Ectodermal cell (in vitro differentiated cells): ENCODE results near the gene AADACL4.

ENCODE experiments used
- H3K27ac ChIP-seq: 2 replicates; pipeline ENCODE4 v1.7.0; 2013; ENCODE audit warnings: mild to moderate bottlenecking, low read depth, low read length; ENCODE audit not compliant: insufficient read depth, poor library complexity, severe bottlenecking
- H3K27me3 ChIP-seq: 2 replicates; pipeline ENCODE4 v1.7.0; 2013; ENCODE audit warnings: mild to moderate bottlenecking, low read length; ENCODE audit not compliant: insufficient read depth, control insufficient read depth, poor library complexity, severe bottlenecking
- H3K36me3 ChIP-seq: one replicate; pipeline ENCODE4 v1.7.0; 2013; ENCODE audit warnings: low read length; ENCODE audit not compliant: control insufficient read depth, insufficient read depth
- H3K4me1 ChIP-seq: one replicate; pipeline ENCODE4 v1.7.0; 2013; ENCODE audit warnings: low read length; ENCODE audit not compliant: control insufficient read depth, insufficient read depth
- H3K4me3 ChIP-seq: 2 replicates; pipeline ENCODE4 v1.7.0; 2013; ENCODE audit warnings: low read depth, low read length, control low read depth; ENCODE audit not compliant: insufficient read depth
- H3K9me3 ChIP-seq: 2 replicates; pipeline ENCODE4 v1.7.0; 2013; ENCODE audit warnings: mild to moderate bottlenecking, low read length, moderate library complexity; ENCODE audit not compliant: control insufficient read depth
- WGBS, 2 experiments: methylation state at CpG; one replicate each; pipeline ENCODE4 v1.1.7; 2013; ENCODE audit warnings: missing lambda C conversion rate in 2 of 2; 5-methylcytosine and 5-hydroxymethylcytosine counted together

Gene AADACL4

DNA sequence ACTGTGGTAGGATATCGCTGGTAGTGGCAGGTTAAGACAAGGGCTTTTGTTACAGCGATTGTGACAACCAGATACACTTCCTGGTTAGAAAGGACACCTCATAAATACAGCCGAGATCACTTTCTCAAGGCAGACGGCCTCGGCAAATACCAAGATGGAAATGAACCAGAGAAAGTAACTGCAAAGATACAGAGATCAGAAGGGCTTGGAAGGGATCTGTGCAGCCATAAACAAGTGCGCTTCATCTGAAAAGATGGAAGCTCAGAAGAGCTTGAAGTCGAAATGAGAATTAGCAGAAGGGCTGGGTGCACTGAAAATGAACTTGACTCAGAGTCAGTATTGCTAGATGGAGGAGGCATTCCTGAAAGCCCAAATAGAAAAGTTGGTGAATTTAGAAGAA is 32.9 kb upstream of the AADACL4 start:
- WGBS, 2 experiments, result 94 to 96% methylated on average over 7 of the region's 7 CpGs
- Histone ChIP-seq H3K9me3 (no peaks in the 10 kb centered on the region), H3K27ac (no peak overlapping the region), H3K4me1 (peaks cover 9% of the 10 kb centered on the region), H3K27me3 (peaks cover 21% of the 10 kb centered on the region), H3K4me3 (no peak overlapping the region), H3K36me3 (no peaks in the 10 kb centered on the region)

DNA sequence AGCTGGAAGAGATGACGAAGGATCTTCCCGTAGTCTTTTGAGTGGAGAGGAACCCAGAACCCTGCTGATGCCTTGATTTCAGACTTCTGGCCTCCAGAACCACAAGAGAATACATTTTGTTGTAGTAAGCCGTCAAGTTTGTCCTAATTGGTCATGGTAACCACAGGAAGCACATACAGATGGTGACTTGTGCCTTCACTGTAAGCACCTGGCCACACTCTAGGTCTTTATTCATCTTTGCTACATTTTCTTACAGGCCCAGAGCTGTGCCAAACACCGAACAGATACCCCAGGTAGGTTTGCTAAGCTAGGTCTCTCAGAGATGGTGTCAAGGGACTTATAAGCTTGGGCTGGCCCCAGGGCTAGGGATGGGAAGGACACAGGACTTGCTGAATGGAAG is 30.7 kb upstream of the AADACL4 start:
- Histone ChIP-seq H3K4me1 (peaks cover 21% of the 10 kb centered on the region), H3K27ac (no peak overlapping the region), H3K9me3 (no peaks in the 10 kb centered on the region), H3K27me3 (peaks cover 43% of the 10 kb centered on the region), H3K4me3 (no peak overlapping the region), H3K36me3 (no peaks in the 10 kb centered on the region)
- WGBS, 2 experiments, result 96 to 97% methylated on average over 4 of the region's 4 CpGs

- Histone ChIP-seq H3K9me3 (no peaks in the 10 kb centered on the region), H3K27ac (no peak overlapping the region), H3K36me3 (no peaks in the 10 kb centered on the region), H3K27me3 (peaks cover 56% of the 10 kb centered on the region), H3K4me1 (peaks cover 30% of the 10 kb centered on the region), H3K4me3 (no peak overlapping the region)
- 90 to 92% methylated on average over 7 of the region's 7 CpGs for WGBS, 2 experiments
These were observed 29.3 kb upstream of the AADACL4 start for GRCh38 chr1:12614402-12615158.

- peaks cover 35% of the 10 kb centered on the region for H3K4me1 ChIP-seq
- 17 to 19% methylated on average over 11 to 12 of the region's 12 CpGs for WGBS, 2 experiments
- H3K27me3 ChIP-seq, result peaks cover 57% of the 10 kb centered on the region
- H3K9me3 ChIP-seq, result no peaks in the 10 kb centered on the region
- no peaks in the 10 kb centered on the region for H3K36me3 ChIP-seq
- H3K4me3 ChIP-seq, result no peak overlapping the region
- H3K27ac ChIP-seq, result no peak overlapping the region
These were observed 28.6 kb upstream of the AADACL4 start for GRCh38 chr1:12615159-12615864.

GRCh38 chr1:12615865-12616708 is 27.8 kb upstream of the AADACL4 start:
- H3K27me3 ChIP-seq, result peaks cover 57% of the 10 kb centered on the region
- peak overlapping the region; percentile 72 for H3K4me3 ChIP-seq
- no peak overlapping the region for H3K27ac ChIP-seq
- no peaks in the 10 kb centered on the region for H3K9me3 ChIP-seq
- 1% methylated on average over 17 of the region's 17 CpGs for WGBS, 2 experiments
- peaks cover 39% of the 10 kb centered on the region for H3K4me1 ChIP-seq
- no peaks in the 10 kb centered on the region for H3K36me3 ChIP-seq

GRCh38 chr1:12616709-12617373 is 27.0 kb upstream of the AADACL4 start:
- peaks cover 39% of the 10 kb centered on the region for H3K4me1 ChIP-seq
- 0 to 1% methylated on average over 53 of the region's 53 CpGs for WGBS, 2 experiments
- H3K27me3 ChIP-seq, result peaks cover 57% of the 10 kb centered on the region
- no peaks in the 10 kb centered on the region for H3K36me3 ChIP-seq
- H3K27ac ChIP-seq, result no peak overlapping the region
- H3K4me3 ChIP-seq, result peak overlapping the region; percentile 72
- no peaks in the 10 kb centered on the region for H3K9me3 ChIP-seq

DNA sequence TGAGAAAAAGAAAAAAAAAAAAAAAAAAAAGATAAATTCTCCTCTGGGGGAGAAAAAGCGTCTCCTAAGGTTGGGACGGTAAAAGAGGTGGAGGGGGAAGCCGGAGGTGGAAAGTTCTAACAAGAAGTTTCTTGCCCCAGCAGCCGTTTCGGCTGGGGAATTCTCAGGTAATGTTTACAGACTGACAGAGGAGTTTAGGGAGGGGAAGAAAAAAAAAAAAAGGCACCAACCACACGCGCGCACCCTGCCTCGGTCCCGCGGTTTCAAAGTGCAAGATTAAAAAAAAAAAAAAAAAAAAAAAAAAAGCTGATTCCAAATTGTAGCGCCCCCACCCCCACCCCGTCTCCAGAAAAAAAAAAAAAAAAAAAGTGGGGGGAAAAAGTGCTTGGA is 26.4 kb upstream of the AADACL4 start:
- H3K27ac ChIP-seq, result no peak overlapping the region
- H3K9me3 ChIP-seq, result no peaks in the 10 kb centered on the region
- H3K4me1 ChIP-seq, result peaks cover 39% of the 10 kb centered on the region
- H3K4me3 ChIP-seq, result peak overlapping the region; percentile 72
- peaks cover 57% of the 10 kb centered on the region for H3K27me3 ChIP-seq
- 0% methylated on average over 5 to 9 of the region's 13 CpGs for WGBS, 2 experiments
- H3K36me3 ChIP-seq, result no peaks in the 10 kb centered on the region

DNA sequence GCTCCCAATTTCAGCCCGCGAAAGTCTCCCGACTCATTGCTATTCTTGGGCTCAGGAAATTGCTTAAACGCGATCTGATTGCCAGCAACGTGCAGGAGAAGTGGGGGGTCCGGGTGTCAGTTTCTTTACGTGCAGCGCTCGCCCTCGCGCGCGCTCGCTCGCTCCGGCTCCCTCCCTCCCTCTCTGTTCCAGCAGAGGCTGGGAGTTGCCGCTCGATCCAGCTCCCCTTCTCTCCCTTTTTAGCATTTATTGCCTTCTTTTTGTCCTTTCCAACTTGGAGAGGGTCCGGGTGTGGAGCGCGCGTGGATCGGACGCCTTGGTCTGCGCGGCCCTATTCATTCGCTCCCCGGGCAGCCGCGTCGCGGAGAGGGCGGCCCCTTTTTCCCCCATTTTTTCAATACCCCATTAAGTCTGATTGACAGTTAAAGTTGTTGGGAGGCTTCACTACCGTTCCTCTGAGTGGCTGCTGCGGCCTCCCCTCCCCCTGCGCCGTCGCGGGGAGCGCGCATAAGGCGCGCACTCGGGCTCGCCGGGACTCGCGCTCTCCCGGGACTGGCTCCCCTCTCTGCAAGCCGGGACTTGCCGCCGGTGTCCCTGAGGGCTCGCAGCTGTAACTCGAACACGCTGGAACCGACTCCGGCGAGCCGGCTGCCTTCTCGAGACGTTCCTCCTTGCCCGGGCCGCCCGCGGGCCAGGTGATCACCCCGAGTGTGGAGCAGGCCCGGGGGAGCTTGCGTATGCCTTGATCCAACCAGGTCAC is 25.8 kb upstream of the AADACL4 start, which contains the start of gene DHRS3:
TSS of gene DHRS3 (minus strand) at position 310 of the 760 bp plus-strand sequence. CDS start 862 bp downstream, outside the sequence.
- Histone ChIP-seq H3K4me3 (peak within 1 kb of the TSS; percentile 72), H3K36me3 (no peaks in the 10 kb centered on the region), H3K27ac (no peak within 1 kb of the TSS), H3K9me3 (no peaks in the 10 kb centered on the region), H3K27me3 (peaks cover 57% of the 10 kb centered on the region), H3K4me1 (peaks cover 39% of the 10 kb centered on the region)
- WGBS, 2 experiments, result 0% methylated on average over 69 of the region's 69 CpGs

DNA sequence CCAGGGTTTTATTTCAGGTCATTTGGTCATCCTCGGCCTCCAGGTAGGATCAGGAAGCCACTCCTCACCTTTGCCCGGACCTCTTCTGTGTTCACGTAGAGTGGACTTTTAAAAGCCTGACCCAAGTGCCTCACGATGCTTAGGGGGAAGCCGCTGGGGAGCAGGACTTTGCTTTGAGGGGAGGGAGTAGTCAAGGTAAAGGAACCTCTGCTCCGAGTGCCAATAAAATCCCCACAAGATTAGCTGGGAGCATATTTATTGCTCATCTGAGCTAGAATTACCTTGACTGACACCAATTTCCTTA is 25.3 kb upstream of the AADACL4 start:
- Histone ChIP-seq H3K36me3 (no peaks in the 10 kb centered on the region), H3K9me3 (no peaks in the 10 kb centered on the region), H3K4me3 (peak overlapping the region; percentile 72), H3K27me3 (peaks cover 57% of the 10 kb centered on the region), H3K27ac (no peak overlapping the region), H3K4me1 (peaks cover 39% of the 10 kb centered on the region)
- 0% methylated on average over 6 of the region's 6 CpGs for WGBS, 2 experiments
